SU-DHL-6 (cell line): ENCODE data around the gene KCNK18.

Experiments used
- EZH2phosphoT487 ChIP-seq: fragments of 200-600 bp; sonication (generic), shearing (Covaris generic); conservative IDR thresholded peaks from 2 replicates; pipeline ENCODE4 v1.6.1; 2018; ENCODE audit warnings: mild to moderate bottlenecking, antibody characterized with exemption, low read length, moderate library complexity, mixed read lengths
- TF ChIP-seq, protein P1 (sequence below): fragments of 200-600 bp; sonication (generic); IDR thresholded peaks from one replicate; pipeline ENCODE4 v1.5.1; 2017; ENCODE audit warnings: antibody characterized with exemption, mild to moderate bottlenecking, low read length, moderate library complexity; ENCODE audit not compliant: insufficient read depth, poor library complexity, severe bottlenecking

DNA sequence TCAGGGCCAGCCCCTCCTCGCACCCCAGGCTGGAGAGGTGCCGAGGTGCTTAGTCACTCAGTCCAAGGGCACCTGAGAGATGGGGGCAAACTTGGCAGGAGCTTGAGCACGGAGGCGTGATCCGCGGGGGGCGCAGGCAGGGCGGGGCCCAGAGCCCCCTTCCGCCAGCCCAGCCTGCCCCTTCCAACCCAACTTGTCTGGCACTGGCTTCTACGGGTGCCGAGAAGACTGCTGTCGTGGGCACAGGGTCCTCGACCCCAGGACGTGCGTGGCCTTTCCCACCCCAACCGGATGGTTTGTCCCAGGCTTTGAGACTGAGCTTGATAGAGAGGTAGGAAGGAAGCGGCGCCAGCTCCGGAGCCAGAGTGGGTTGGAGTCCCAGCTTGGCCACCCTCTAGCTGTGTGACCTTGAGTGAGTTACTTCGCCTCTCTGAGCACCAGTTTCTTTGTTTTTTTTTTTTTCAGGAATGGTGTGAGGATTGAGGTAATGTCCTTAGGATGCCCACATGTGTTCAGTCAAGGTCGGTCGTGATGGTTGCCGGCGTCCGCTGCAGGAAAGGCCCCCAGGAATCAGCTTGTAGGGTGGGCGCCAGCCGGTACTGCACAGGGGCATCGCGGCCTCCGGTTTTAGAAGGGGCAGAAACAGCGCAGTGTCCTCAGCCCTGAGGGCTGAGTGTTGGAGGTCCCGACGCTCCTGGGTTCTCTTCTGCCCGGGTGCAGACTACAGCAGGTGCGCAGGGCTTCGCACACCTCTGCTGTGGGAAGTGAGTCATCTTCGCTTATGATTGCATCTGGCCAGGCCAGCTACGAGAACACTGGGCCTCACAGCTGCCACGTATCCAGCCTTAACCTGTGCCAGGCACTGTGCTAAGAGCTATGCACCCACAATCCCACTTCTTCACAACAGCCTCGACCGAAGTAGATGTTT is 30.6 kb upstream of the KCNK18 start:
- TF ChIP-seq, protein P1, sequence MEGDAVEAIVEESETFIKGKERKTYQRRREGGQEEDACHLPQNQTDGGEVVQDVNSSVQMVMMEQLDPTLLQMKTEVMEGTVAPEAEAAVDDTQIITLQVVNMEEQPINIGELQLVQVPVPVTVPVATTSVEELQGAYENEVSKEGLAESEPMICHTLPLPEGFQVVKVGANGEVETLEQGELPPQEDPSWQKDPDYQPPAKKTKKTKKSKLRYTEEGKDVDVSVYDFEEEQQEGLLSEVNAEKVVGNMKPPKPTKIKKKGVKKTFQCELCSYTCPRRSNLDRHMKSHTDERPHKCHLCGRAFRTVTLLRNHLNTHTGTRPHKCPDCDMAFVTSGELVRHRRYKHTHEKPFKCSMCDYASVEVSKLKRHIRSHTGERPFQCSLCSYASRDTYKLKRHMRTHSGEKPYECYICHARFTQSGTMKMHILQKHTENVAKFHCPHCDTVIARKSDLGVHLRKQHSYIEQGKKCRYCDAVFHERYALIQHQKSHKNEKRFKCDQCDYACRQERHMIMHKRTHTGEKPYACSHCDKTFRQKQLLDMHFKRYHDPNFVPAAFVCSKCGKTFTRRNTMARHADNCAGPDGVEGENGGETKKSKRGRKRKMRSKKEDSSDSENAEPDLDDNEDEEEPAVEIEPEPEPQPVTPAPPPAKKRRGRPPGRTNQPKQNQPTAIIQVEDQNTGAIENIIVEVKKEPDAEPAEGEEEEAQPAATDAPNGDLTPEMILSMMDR: no peak
- no peak for TF ChIP-seq EZH2phosphoT487
